Astrocyte of the cerebellum (primary cell): ENCODE measurements around the gene SLC25A19.

ENCODE experiments used
- DNase-seq: peaks from one replicate; pipeline ENCODE4 v3.0.0-alpha.2; 2011; ENCODE audit warnings: low read depth
- H3K4me3 ChIP-seq: 2 replicates; pipeline ENCODE4 v1.5.1; 2011; ENCODE audit warnings: mild to moderate bottlenecking, low read depth, low read length, moderate library complexity
- CTCF ChIP-seq: IDR thresholded peaks from 2 replicates; pipeline ENCODE4 v1.5.1; 2012; ENCODE audit warnings: low read length, low read depth, moderate library complexity, mild to moderate bottlenecking; ENCODE audit errors: missing control alignments
- in situ Hi-C: cut with HindIII; loops from 2 replicates; pipeline ENCODE4 v1.10.0; 2017; ENCODE audit warnings: low sequenced_read_pairs

The SLC25A19 gene

GRCh38 chr17:75318211-75318610 is 29.0 kb upstream of the SLC25A19 start:
- TF ChIP-seq CTCF = no peak
- no peak for DNase-seq
- in situ Hi-C loops = no loop called here

GRCh38 chr17:75317671-75318070 is 28.4 kb upstream of the SLC25A19 start:
- no peak for TF ChIP-seq CTCF
- no peak overlapping the region for H3K4me3 ChIP-seq
- in situ Hi-C loops = no loop called here
- peak; percentile 32 for DNase-seq

More at GRCh38 chr17:75318211-75318610, 29.0 kb upstream of the SLC25A19 start:
- no peak overlapping the region for H3K4me3 ChIP-seq

- in situ Hi-C loops = no loop called here
- no peak overlapping the region for H3K4me3 ChIP-seq
- DNase-seq = no peak
- TF ChIP-seq CTCF = no peak
These were observed 27.0 kb upstream of the SLC25A19 start for GRCh38 chr17:75316253-75316652.

- no peak for TF ChIP-seq CTCF
- no peak overlapping the region for H3K4me3 ChIP-seq
- in situ Hi-C loops = no loop called here
- no peak for DNase-seq
These were observed 26.5 kb upstream of the SLC25A19 start for GRCh38 chr17:75315541-75316243.

- no peak for TF ChIP-seq CTCF
- in situ Hi-C loops = no loop called here
- H3K4me3 ChIP-seq = no peak overlapping the region
These were observed 24.8 kb upstream of the SLC25A19 start for GRCh38 chr17:75313941-75314551.

GRCh38 chr17:75308732-75309629 is 19.7 kb upstream of the SLC25A19 start:
- H3K4me3 ChIP-seq = no peak overlapping the region
- TF ChIP-seq CTCF = no peak
- DNase-seq = no peak
- in situ Hi-C loops = no loop called here

More at GRCh38 chr17:75313941-75314551, 24.8 kb upstream of the SLC25A19 start:
- DNase-seq = no peak
